Tibial nerve (tissue), 4 donors: ENCODE measurements around the gene AKT3. TPM values are rescaled to one million over a fixed set of nuclear protein-coding genes. Genes with fewer than 3 reads are reported as not detected.

Experiments
- DNase-seq, 2 donors: peaks; one replicate each; pipeline ENCODE4 v3.0.0-alpha.2; 2019; ENCODE audit warnings: low spot score in 2 of 2
- H3K27ac ChIP-seq, 4 donors: fragments of 200-600 bp; sonication (generic) in 3 of 4; one replicate each; pipeline ENCODE4 v1.5.1; 2017 to 2019; ENCODE audit warnings: mild to moderate bottlenecking in 1 of 4
- H3K27me3 ChIP-seq, 2 donors: fragments of 200-600 bp; sonication (generic) in 1 of 2; one replicate each; pipeline versions ENCODE4 v1.5.1 to v1.6.0; 2017 to 2019
- H3K36me3 ChIP-seq, 3 donors: fragments of 200-600 bp; sonication (generic); one replicate each; pipeline ENCODE4 v1.5.1; 2018 to 2019
- H3K4me1 ChIP-seq, 4 donors: fragments of 200-600 bp; sonication (generic) in 3 of 4; one replicate each; pipeline ENCODE4 v1.5.1; 2017 to 2019
- H3K4me3 ChIP-seq, 4 donors: fragments of 200-600 bp; sonication (generic) in 3 of 4; one replicate each; pipeline ENCODE4 v1.5.1; 2017 to 2019; ENCODE audit warnings: mild to moderate bottlenecking in 1 of 4, moderate library complexity in 1 of 4
- H3K9me3 ChIP-seq, 4 donors: fragments of 200-600 bp; sonication (generic) in 3 of 4; one replicate each; pipeline ENCODE4 v1.5.1; 2017 to 2019
- CTCF ChIP-seq, 5 experiments: fragments of 200-600 bp in 3 of 5; fragments of 450-650 bp in 2 of 5; sonication (generic) in 3 of 5; IDR thresholded peaks; one replicate each; pipeline ENCODE4 v1.5.1; 2016 to 2019; ENCODE audit warnings: antibody characterized with exemption in 5 of 5, mild to moderate bottlenecking in 3 of 5, moderate library complexity in 2 of 5
- EP300 ChIP-seq, 2 donors: sonication (generic); formaldehyde crosslinking; IDR thresholded peaks; one replicate each; pipeline ENCODE4 v1.6.1; 2017; ENCODE audit warnings: antibody characterized with exemption in 2 of 2, mild to moderate bottlenecking in 1 of 2
- POLR2A ChIP-seq, 2 donors: fragments of 450-650 bp; IDR thresholded peaks; one replicate each; pipeline ENCODE4 v1.6.1; 2017; ENCODE audit warnings: antibody characterized with exemption in 2 of 2, mild to moderate bottlenecking in 2 of 2, moderate library complexity in 2 of 2
- WGBS, 2 donors: methylation state at CpG; one replicate each; pipeline ENCODE4 v1.1.5; 2018; 5-methylcytosine and 5-hydroxymethylcytosine counted together
- total RNA-seq, 4 donors: library from RNA; depleted of rRNA; stranded (reverse); fragments of >200 nt; gene quantifications; one replicate each; pipeline ENCODE4 v1.1.0, GENCODE V29; 2016

AKT3 gene
- total RNA-seq, 4 donors from 2014 or later, result 58.8 to 76.0 (median 69.2) TPM

GRCh38 chr1:243799908-243800307 is 50.1 kb downstream of the AKT3 start:
- no peak for TF ChIP-seq EP300 (IDR thresholded peaks at IDR 0.05)
- TF ChIP-seq POLR2A (IDR thresholded peaks at IDR 0.05), result no peak
- no peak for TF ChIP-seq CTCF (IDR thresholded peaks at IDR 0.05)
- H3K27ac ChIP-seq, result no peak overlapping the region
- H3K27me3 ChIP-seq, result no peaks in the 10 kb centered on the region
- H3K9me3 ChIP-seq, result no peaks in the 10 kb centered on the region
- H3K4me1 ChIP-seq, result peaks cover 0 to 51% (median 5%) of the 10 kb centered on the region in 4 donors
- peaks cover 0 to 5% (median 0%) of the 10 kb centered on the region in 3 donors for H3K36me3 ChIP-seq
- DNase-seq, result no peak
- no peak overlapping the region for H3K4me3 ChIP-seq

GRCh38 chr1:243798726-243799125 is 51.3 kb downstream of the AKT3 start:
- Histone ChIP-seq H3K9me3 (no peaks in the 10 kb centered on the region), H3K4me1 (peaks cover 0 to 61% (median 6%) of the 10 kb centered on the region in 4 donors), H3K4me3 (no peak overlapping the region), H3K27ac (no peak overlapping the region), H3K36me3 (peaks cover 0 to 5% (median 0%) of the 10 kb centered on the region in 3 donors), H3K27me3 (no peaks in the 10 kb centered on the region)
- TF ChIP-seq EP300 (IDR thresholded peaks at IDR 0.05) (no peak), POLR2A (IDR thresholded peaks at IDR 0.05) (no peak), CTCF (IDR thresholded peaks at IDR 0.05) (no peak)
- WGBS, 2 donors, result 96 to 97% methylated on average over 2 of the region's 2 CpGs
- DNase-seq, result no peak

- H3K27me3 ChIP-seq, result no peaks in the 10 kb centered on the region
- H3K9me3 ChIP-seq, result no peaks in the 10 kb centered on the region
- H3K36me3 ChIP-seq, result peaks cover 0 to 5% (median 0%) of the 10 kb centered on the region in 3 donors
- WGBS, 2 donors, result 97 to 98% methylated on average over 2 of the region's 2 CpGs
- H3K27ac ChIP-seq, result no peak overlapping the region
- no peak overlapping the region for H3K4me3 ChIP-seq
- H3K4me1 ChIP-seq, result peaks cover 0 to 59% (median 24%) of the 10 kb centered on the region in 4 donors
- DNase-seq, result no peak
- TF ChIP-seq CTCF (IDR thresholded peaks at IDR 0.05) (no peak), EP300 (IDR thresholded peaks at IDR 0.05) (no peak), POLR2A (IDR thresholded peaks at IDR 0.05) (no peak)
Measured at GRCh38 chr1:243796016-243796415, 54.0 kb downstream of the AKT3 start.

- H3K36me3 ChIP-seq, result peaks cover 0 to 5% (median 0%) of the 10 kb centered on the region in 3 donors
- TF ChIP-seq CTCF (IDR thresholded peaks at IDR 0.05) (no peak), POLR2A (IDR thresholded peaks at IDR 0.05) (no peak), EP300 (IDR thresholded peaks at IDR 0.05) (no peak)
- peaks cover 0 to 60% (median 31%) of the 10 kb centered on the region in 4 donors for H3K4me1 ChIP-seq
- peak overlapping the region; percentile 63 to 83 (median 69) for H3K27ac ChIP-seq
- H3K9me3 ChIP-seq, result no peaks in the 10 kb centered on the region
- H3K4me3 ChIP-seq, result no peak overlapping the region
- DNase-seq, result no peak
- WGBS, 2 donors, result 88 to 92% methylated on average over 2 of the region's 2 CpGs
- H3K27me3 ChIP-seq, result no peaks in the 10 kb centered on the region
Measured at GRCh38 chr1:243793298-243793697, 56.7 kb downstream of the AKT3 start.

GRCh38 chr1:243792891-243793290 is 57.2 kb downstream of the AKT3 start:
- Histone ChIP-seq H3K4me1 (peaks cover 0 to 61% (median 31%) of the 10 kb centered on the region in 4 donors), H3K36me3 (peaks cover 0 to 5% (median 0%) of the 10 kb centered on the region in 3 donors), H3K4me3 (no peak overlapping the region), H3K9me3 (no peaks in the 10 kb centered on the region), H3K27ac (peak overlapping the region; percentile 63 to 83 (median 69)), H3K27me3 (no peaks in the 10 kb centered on the region)
- 65 to 67% methylated on average over 3 of the region's 3 CpGs for WGBS, 2 donors
- no peak for DNase-seq
- TF ChIP-seq CTCF (IDR thresholded peaks at IDR 0.05) (no peak), EP300 (IDR thresholded peaks at IDR 0.05) (no peak), POLR2A (IDR thresholded peaks at IDR 0.05) (no peak)
